Heart right ventricle (tissue), 16 donors: ENCODE measurements around the gene RAB5IF. TPM values are rescaled to one million over a fixed set of nuclear protein-coding genes. Genes with fewer than 3 reads are reported as not detected.

ENCODE experiments used
- ATAC-seq, 8 donors: fragments of 200-7000 bp; cut with Tn5 transposase; one replicate each; pipeline ENCODE4 v1.9.1; 2020; ENCODE audit warnings: mild to moderate bottlenecking in 8 of 8, moderate library complexity in 8 of 8, moderate number of reproducible peaks in 1 of 8
- DNase-seq, 2 donors: peaks; one replicate each; pipeline ENCODE4 v3.0.0-alpha.2; 2020
- H3K27ac ChIP-seq, 10 donors: fragments of 200-600 bp; sonication (generic) in 2 of 10; one replicate each; pipeline versions ENCODE4 v1.5.0 to v1.8.0; 2020 to 2022; ENCODE audit warnings: mild to moderate bottlenecking in 3 of 10
- H3K27me3 ChIP-seq, 7 donors: fragments of 200-600 bp; one replicate each; pipeline ENCODE4 v1.8.0; 2021 to 2022; ENCODE audit warnings: mild to moderate bottlenecking in 2 of 7
- H3K36me3 ChIP-seq, 9 donors: fragments of 200-600 bp; sonication (generic) in 1 of 9; one replicate each; pipeline versions ENCODE4 v1.5.0 to v1.8.0; 2020 to 2022; ENCODE audit warnings: mild to moderate bottlenecking in 2 of 9
- H3K4me1 ChIP-seq, 9 donors: fragments of 200-600 bp; sonication (generic) in 1 of 9; one replicate each; pipeline versions ENCODE4 v1.5.0 to v1.8.0; 2020 to 2022; ENCODE audit warnings: mild to moderate bottlenecking in 4 of 9
- H3K4me3 ChIP-seq, 10 donors: fragments of 200-600 bp; sonication (generic) in 2 of 10; one replicate each; pipeline versions ENCODE4 v1.5.0 to v1.8.0; 2020 to 2022; ENCODE audit warnings: mild to moderate bottlenecking in 7 of 10, moderate library complexity in 2 of 10
- H3K9me3 ChIP-seq, 11 donors: fragments of 200-600 bp in 10 of 11; sonication (generic) in 2 of 11; one replicate each; pipeline versions ENCODE4 v1.5.0 to v1.8.0; 2013 to 2022; ENCODE audit warnings: mild to moderate bottlenecking in 2 of 11, control low read depth in 1 of 11, moderate library complexity in 1 of 11
- WGBS, 2 donors: extraction: QIAGEN DNeasy Blood & Tissue Kit; methylation state at CpG; one replicate each; pipeline ENCODE4 v1.1.7; 2013; ENCODE audit warnings: inconsistent platforms in 1 of 2; 5-methylcytosine and 5-hydroxymethylcytosine counted together
- intact Hi-C, 10 donors: fragments of 100-400 bp; cut with DNase I; formaldehyde crosslinking; loops; one replicate each; pipeline versions ENCODE4 v1.11.1 to v1.14.2; 2022
- polyA plus RNA-seq, 2 donors: library from polyadenylated mRNA; stranded (reverse); fragments of 200-250 nt; gene quantifications; one replicate each; pipeline ENCODE4 v1.2.3, GENCODE V29; 2013
- total RNA-seq, 10 donors: library from RNA; stranded (reverse); fragmentation: NEBNext Ultra II Directional in 3 of 10; extraction: Animal tissue kit (Norgen Biotek cat#: 25700) in 3 of 10; gene quantifications; one replicate each; pipeline versions ENCODE4 v1.2.1 to v1.2.4, GENCODE V29; 2021 to 2023
- TF ChIP-seq, protein P1 (sequence below), 9 donors: fragments of 200-600 bp; sonication (generic) in 2 of 9; IDR thresholded peaks; one replicate each; pipeline versions ENCODE4 v1.5.0 to v1.8.0; 2021 to 2022; ENCODE audit warnings: antibody characterized with exemption in 9 of 9, mild to moderate bottlenecking in 5 of 9, moderate library complexity in 1 of 9
- donor health status: Arrhythmogenic right ventricular cardiomyopathy.
- donor health status: ischemic (EF 13 %, LVEDD 7.1; RV severe dilation, severe dysfunction).
- donor health status: healthy with polysubstance abuse.
- donor health status: DM: no; HTN: yes; CAD: no.
- donor health status: DM: no; HTN: no; CAD: no.
- donor health status: ischemic (EF 25% LVEDD 6.9; RV normal size, moderate dysfunction).
- donor health status: ischemic (EF 25% LVEDD 5.7; RV mildly dilated, moderate dysfunction).
- donor health status: healthy.
- donor health status: DM: yes; HTN: yes; CAD: no.
- donor health status: Ischemic cardiomyopathy.
- donor health status: ischemic (EF 35%, LVEDD 5.7; RV mildly dilated, moderate dysfunction).
- donor health status: nonischemic (EF 11% LVEDD 7.7; RV severe dilation, severe dysfunction).
- donor health status: DM: yes; HTN: yes; CAD: no.
- donor health status: PGD.
- donor health status: ischemic (EF 29% LVEDD 5.4; RV normal size, mild dysfunction).
- donor health status: nonischemic (EF 23%, LVEDD 6.1; RV moderate dilation, normal function).

Gene RAB5IF
- total and polyA plus RNA-seq, 12 donors, result 40.4 to 120 (median 49.2) TPM

DNA sequence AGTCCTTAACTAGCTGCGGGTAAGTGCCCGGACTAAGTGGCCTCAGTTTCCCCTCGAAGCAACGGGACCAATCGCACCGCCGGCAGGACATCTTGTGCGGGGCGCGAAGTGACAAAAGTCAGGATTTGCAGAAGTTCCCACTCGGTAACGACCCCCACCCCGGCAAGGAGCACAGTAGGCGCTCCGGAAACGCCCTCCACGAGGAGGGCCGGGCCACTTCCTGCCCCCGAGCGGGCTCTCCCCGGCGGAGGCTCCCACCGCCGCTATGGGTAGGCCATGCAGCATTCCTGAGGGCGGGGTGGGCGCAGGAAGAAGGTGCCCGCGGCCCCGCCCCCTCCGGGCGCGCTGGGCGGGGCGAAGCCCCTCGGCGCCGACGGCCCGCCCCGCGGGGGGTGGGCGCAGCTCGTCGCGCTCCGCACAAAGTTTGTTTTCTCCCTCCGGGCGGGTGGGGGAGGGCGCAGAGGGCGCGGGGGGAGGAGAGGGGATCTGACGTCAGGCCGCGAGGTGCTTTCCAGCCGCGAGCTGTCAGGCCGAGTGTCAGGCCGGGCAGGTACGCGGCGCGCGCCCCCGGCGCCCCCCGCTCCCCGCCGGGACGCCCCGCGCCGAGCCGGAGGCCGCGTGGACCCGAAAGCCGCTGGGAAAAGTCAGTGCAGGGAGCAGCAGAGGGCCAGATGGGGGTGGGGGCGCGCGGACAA lies 32.3 kb upstream of the RAB5IF start, which contains the start of gene TGIF2:
TGIF2 (plus strand) TSS at position 495 of the 695 bp plus-strand sequence. CDS start 5,178 bp downstream, outside the sequence.
- Histone ChIP-seq H3K27ac (peak within 1 kb of the TSS; percentile 11 to 91 (median 88)), H3K4me1 (peaks cover 8 to 40% (median 24%) of the 10 kb centered on the region in 9 donors), H3K4me3 (peak within 1 kb of the TSS; percentile 66 to 89 (median 84)), H3K27me3 (no peaks in the 10 kb centered on the region), H3K9me3 (no peaks in the 10 kb centered on the region), H3K36me3 (no peaks in the 10 kb centered on the region)
- intact Hi-C loops, result loop anchor here in 2 of 10 donors (5.0 to 10.0 kb wide), 2 partner anchors 34 to 182 kb away; partner anchors contain the start of gene RAB5IF (in 1 of the 2)
- TF ChIP-seq, protein P1, sequence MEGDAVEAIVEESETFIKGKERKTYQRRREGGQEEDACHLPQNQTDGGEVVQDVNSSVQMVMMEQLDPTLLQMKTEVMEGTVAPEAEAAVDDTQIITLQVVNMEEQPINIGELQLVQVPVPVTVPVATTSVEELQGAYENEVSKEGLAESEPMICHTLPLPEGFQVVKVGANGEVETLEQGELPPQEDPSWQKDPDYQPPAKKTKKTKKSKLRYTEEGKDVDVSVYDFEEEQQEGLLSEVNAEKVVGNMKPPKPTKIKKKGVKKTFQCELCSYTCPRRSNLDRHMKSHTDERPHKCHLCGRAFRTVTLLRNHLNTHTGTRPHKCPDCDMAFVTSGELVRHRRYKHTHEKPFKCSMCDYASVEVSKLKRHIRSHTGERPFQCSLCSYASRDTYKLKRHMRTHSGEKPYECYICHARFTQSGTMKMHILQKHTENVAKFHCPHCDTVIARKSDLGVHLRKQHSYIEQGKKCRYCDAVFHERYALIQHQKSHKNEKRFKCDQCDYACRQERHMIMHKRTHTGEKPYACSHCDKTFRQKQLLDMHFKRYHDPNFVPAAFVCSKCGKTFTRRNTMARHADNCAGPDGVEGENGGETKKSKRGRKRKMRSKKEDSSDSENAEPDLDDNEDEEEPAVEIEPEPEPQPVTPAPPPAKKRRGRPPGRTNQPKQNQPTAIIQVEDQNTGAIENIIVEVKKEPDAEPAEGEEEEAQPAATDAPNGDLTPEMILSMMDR (IDR thresholded peaks at IDR 0.05), result no peak
- peak; percentile 84 to 85 for DNase-seq
- peak; percentile 86 to 90 (median 88) for ATAC-seq
- 2% methylated on average over 72 to 78 of the region's 80 CpGs for WGBS, 2 donors

DNA sequence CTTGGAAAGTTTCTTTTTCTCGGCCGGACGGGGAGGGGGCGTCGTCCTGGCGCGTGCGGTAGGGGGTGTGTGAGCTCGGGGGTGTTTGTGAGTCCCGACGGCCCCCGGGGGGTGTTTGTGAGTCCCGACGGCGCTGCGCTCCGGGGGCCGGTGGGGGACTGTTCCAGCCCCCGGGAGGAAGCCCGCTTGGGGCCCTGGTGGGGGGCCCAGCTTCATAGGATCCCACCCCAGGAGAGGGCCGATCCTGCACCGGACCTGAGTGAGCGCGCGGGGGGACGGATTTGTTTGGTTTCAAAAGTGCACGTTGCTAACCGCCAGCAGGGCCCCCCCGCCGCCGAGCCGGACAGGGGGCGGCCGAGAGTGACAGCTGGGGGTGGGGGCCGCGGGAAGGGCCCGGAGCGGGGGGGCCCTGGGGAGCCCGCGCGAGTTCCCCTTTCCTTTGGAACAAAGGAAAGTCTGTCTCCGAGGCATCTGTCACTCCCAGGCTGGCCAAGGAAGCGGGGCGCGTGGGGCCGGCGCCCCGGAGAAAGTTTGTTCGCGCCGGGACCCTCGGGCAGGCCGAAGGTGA lies 31.7 kb upstream of the RAB5IF start:
- DNase-seq (peak; percentile 27 to 47), ATAC-seq (peak; percentile 6 to 36 (median 21))
- no peaks in the 10 kb centered on the region for H3K27me3 ChIP-seq
- peak overlapping the region; percentile 11 to 91 (median 88) for H3K27ac ChIP-seq
- TF ChIP-seq, protein P1 (IDR thresholded peaks at IDR 0.05), result peak in 1 of 9 donors; percentile 10
- intact Hi-C loops, result loop anchor here in 2 of 10 donors (5.0 to 10.0 kb wide), 2 partner anchors 33 to 181 kb away; partner anchors contain the start of gene RAB5IF (in 1 of the 2)
- H3K4me1 ChIP-seq, result peaks cover 8 to 40% (median 24%) of the 10 kb centered on the region in 9 donors
- H3K4me3 ChIP-seq, result peak overlapping the region; percentile 66 to 89 (median 84)
- no peaks in the 10 kb centered on the region for H3K9me3 ChIP-seq
- H3K36me3 ChIP-seq, result peaks cover 0 to 5% (median 0%) of the 10 kb centered on the region in 9 donors
- 0 to 1% methylated on average over 53 of the region's 53 CpGs for WGBS, 2 donors

DNA sequence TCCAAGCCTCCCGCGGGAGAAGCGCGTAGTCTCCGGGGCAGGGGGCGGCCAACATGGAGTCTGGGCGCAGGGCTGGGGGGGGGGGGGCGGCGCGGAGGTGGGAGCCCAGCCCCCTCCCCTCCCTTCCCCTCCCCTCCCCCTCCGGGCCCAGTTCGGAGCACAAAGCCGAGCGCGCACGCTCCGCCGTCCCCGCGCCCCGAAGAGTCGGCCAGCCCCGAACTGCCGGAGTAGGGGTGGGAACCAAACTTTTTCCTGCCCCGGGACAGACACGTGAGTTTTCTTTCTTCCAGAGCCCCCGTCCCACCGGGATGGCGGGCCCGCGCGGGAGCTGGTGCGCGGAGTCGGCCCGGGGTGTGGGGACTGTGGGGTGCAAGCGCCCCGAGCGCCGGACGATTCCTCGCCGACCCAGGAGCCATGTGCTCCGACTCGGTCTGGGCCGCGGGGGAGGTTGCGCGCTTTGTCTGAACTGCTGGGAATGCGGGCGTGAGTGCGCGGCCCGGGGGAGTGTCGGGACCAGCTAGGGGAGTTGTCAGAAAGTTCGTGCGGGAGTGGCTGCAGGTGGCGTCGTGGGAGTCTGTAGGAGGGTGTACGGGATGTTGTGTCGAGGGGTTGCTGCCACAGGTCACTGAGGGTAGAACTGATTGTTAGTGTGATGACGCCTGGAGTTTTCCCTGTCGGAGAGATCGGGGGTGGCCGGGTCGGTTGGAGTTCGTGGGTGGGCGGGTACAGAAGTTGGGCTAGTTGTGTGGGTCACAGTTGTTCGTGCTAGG lies 31.0 kb upstream of the RAB5IF start:
- intact Hi-C loops, result loop anchor here in 2 of 10 donors (5.0 to 10.0 kb wide), 2 partner anchors 33 to 180 kb away; partner anchors contain the start of gene RAB5IF (in 1 of the 2)
- H3K9me3 ChIP-seq, result no peaks in the 10 kb centered on the region
- 1% methylated on average over 54 to 68 of the region's 69 CpGs for WGBS, 2 donors

More for the DNA sequence above, 31.0 kb upstream of the RAB5IF start:
- Histone ChIP-seq H3K4me3 (peak overlapping the region; percentile 66 to 89 (median 84)), H3K4me1 (peaks cover 8 to 40% (median 24%) of the 10 kb centered on the region in 9 donors), H3K27me3 (no peaks in the 10 kb centered on the region), H3K27ac (peak overlapping the region in 9 of 10 donors; percentile 71 to 91 (median 89)), H3K36me3 (peaks cover 0 to 12% (median 0%) of the 10 kb centered on the region in 9 donors)
- ATAC-seq, result peak; percentile 21 to 50 (median 38)
- peak; percentile 40 to 46 for DNase-seq
- TF ChIP-seq, protein P1 (IDR thresholded peaks at IDR 0.05), result no peak
